Breast epithelium (tissue), 3 donors: ENCODE data around the gene FBN2.

Source experiments
- POLR2A ChIP-seq: fragments of 450-650 bp; IDR thresholded peaks from one replicate; pipeline ENCODE4 v1.6.1; 2016; ENCODE audit warnings: antibody characterized with exemption, mild to moderate bottlenecking, moderate library complexity
- POLR2AphosphoS5 ChIP-seq, 3 donors: sonication (generic); formaldehyde crosslinking; IDR thresholded peaks; one replicate each; pipeline ENCODE4 v1.6.1; 2017; ENCODE audit warnings: antibody characterized with exemption in 3 of 3
- TF ChIP-seq, protein P1 (sequence below), 3 donors: fragments of 450-650 bp; IDR thresholded peaks; one replicate each; pipeline ENCODE4 v1.5.1; 2016 to 2017; ENCODE audit warnings: antibody characterized with exemption in 3 of 3, mild to moderate bottlenecking in 3 of 3, moderate library complexity in 3 of 3

GRCh38 chr5:128493657-128494329 is 44.3 kb downstream of the FBN2 start:
- TF ChIP-seq, protein P1, sequence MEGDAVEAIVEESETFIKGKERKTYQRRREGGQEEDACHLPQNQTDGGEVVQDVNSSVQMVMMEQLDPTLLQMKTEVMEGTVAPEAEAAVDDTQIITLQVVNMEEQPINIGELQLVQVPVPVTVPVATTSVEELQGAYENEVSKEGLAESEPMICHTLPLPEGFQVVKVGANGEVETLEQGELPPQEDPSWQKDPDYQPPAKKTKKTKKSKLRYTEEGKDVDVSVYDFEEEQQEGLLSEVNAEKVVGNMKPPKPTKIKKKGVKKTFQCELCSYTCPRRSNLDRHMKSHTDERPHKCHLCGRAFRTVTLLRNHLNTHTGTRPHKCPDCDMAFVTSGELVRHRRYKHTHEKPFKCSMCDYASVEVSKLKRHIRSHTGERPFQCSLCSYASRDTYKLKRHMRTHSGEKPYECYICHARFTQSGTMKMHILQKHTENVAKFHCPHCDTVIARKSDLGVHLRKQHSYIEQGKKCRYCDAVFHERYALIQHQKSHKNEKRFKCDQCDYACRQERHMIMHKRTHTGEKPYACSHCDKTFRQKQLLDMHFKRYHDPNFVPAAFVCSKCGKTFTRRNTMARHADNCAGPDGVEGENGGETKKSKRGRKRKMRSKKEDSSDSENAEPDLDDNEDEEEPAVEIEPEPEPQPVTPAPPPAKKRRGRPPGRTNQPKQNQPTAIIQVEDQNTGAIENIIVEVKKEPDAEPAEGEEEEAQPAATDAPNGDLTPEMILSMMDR (IDR thresholded peaks at IDR 0.05): no peak
- no peak for TF ChIP-seq POLR2AphosphoS5 (IDR thresholded peaks at IDR 0.05)
- TF ChIP-seq POLR2A: no peak
